Measurements from ENCODE around the gene STARD7. TPM values are rescaled to one million over a fixed set of nuclear protein-coding genes. Genes with fewer than 3 reads are reported as not detected.

Gene STARD7
- total and polyA plus RNA-seq, 9 of the 15 experiments (the other 6 are each of a cell fraction or from before 2014, with no cell fraction given): 90.9 to 196 (median 145) TPM

DNA sequence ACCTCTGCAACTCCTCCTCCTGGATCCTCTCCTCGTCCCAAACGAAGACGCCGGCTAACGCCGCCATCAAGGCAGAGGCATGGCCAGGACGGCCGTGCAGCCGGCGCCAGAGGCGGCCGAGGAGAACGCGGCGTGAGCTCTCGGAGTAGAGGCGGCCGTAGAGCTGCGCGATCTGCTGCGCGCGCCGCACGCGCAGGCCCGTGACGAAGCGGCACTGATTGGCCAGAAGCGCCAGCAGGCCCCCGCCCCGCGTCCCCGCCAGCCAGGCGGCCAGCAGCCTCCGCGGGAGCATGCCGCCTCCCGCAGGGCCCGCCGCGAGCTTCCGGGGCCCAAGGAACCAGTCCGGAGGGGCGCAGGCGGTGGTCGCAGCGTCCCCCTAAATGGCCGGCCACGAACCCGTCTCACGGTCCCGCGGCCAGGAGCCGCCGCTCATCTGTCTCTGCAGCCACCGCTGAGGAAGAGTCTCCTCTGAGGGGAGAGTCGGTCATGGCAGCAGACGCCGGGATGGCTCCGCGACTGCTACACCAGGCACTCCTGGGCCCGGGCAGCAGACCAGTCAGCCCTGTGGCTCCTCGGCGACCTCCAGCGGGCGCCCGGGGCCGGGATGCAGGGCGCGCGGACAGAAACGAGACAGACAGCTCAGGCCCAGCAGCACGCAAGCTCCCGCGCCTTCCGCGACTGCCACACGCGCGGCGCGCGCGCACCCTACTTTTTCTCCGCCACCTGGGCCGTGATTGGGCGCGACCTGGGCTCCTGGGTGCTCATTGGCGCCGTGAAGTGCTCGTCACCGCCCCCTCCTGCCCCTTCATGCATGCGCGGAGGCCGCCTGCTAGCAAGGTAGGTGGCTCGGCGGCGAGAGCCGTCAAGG, at the start of gene STARD7 (continued):
- peak in 1 of 2 experiments; percentile 6; a peak in 1 of 4 replicates for TF ChIP-seq FOXA3 (CRISPR knock-in tag; conservative IDR thresholded peaks at IDR 0.05 in 1 of 2, IDR thresholded peaks at IDR 0.05 in 1 of 2)
- TF ChIP-seq, protein P1, sequence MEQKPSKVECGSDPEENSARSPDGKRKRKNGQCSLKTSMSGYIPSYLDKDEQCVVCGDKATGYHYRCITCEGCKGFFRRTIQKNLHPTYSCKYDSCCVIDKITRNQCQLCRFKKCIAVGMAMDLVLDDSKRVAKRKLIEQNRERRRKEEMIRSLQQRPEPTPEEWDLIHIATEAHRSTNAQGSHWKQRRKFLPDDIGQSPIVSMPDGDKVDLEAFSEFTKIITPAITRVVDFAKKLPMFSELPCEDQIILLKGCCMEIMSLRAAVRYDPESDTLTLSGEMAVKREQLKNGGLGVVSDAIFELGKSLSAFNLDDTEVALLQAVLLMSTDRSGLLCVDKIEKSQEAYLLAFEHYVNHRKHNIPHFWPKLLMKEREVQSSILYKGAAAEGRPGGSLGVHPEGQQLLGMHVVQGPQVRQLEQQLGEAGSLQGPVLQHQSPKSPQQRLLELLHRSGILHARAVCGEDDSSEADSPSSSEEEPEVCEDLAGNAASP (IDR thresholded peaks at IDR 0.05): no peak
- no peak for TF ChIP-seq ZNF79 (CRISPR knock-in tag; IDR thresholded peaks at IDR 0.05; ENCODE audit: low read depth)
- no peak for TF ChIP-seq CBFA2T2 (conservative IDR thresholded peaks at IDR 0.05)
- no peak for TF ChIP-seq MTF1 (CRISPR knock-in tag; IDR thresholded peaks at IDR 0.05; ENCODE audit: borderline replicate concordance)
- TF ChIP-seq, protein P2, sequence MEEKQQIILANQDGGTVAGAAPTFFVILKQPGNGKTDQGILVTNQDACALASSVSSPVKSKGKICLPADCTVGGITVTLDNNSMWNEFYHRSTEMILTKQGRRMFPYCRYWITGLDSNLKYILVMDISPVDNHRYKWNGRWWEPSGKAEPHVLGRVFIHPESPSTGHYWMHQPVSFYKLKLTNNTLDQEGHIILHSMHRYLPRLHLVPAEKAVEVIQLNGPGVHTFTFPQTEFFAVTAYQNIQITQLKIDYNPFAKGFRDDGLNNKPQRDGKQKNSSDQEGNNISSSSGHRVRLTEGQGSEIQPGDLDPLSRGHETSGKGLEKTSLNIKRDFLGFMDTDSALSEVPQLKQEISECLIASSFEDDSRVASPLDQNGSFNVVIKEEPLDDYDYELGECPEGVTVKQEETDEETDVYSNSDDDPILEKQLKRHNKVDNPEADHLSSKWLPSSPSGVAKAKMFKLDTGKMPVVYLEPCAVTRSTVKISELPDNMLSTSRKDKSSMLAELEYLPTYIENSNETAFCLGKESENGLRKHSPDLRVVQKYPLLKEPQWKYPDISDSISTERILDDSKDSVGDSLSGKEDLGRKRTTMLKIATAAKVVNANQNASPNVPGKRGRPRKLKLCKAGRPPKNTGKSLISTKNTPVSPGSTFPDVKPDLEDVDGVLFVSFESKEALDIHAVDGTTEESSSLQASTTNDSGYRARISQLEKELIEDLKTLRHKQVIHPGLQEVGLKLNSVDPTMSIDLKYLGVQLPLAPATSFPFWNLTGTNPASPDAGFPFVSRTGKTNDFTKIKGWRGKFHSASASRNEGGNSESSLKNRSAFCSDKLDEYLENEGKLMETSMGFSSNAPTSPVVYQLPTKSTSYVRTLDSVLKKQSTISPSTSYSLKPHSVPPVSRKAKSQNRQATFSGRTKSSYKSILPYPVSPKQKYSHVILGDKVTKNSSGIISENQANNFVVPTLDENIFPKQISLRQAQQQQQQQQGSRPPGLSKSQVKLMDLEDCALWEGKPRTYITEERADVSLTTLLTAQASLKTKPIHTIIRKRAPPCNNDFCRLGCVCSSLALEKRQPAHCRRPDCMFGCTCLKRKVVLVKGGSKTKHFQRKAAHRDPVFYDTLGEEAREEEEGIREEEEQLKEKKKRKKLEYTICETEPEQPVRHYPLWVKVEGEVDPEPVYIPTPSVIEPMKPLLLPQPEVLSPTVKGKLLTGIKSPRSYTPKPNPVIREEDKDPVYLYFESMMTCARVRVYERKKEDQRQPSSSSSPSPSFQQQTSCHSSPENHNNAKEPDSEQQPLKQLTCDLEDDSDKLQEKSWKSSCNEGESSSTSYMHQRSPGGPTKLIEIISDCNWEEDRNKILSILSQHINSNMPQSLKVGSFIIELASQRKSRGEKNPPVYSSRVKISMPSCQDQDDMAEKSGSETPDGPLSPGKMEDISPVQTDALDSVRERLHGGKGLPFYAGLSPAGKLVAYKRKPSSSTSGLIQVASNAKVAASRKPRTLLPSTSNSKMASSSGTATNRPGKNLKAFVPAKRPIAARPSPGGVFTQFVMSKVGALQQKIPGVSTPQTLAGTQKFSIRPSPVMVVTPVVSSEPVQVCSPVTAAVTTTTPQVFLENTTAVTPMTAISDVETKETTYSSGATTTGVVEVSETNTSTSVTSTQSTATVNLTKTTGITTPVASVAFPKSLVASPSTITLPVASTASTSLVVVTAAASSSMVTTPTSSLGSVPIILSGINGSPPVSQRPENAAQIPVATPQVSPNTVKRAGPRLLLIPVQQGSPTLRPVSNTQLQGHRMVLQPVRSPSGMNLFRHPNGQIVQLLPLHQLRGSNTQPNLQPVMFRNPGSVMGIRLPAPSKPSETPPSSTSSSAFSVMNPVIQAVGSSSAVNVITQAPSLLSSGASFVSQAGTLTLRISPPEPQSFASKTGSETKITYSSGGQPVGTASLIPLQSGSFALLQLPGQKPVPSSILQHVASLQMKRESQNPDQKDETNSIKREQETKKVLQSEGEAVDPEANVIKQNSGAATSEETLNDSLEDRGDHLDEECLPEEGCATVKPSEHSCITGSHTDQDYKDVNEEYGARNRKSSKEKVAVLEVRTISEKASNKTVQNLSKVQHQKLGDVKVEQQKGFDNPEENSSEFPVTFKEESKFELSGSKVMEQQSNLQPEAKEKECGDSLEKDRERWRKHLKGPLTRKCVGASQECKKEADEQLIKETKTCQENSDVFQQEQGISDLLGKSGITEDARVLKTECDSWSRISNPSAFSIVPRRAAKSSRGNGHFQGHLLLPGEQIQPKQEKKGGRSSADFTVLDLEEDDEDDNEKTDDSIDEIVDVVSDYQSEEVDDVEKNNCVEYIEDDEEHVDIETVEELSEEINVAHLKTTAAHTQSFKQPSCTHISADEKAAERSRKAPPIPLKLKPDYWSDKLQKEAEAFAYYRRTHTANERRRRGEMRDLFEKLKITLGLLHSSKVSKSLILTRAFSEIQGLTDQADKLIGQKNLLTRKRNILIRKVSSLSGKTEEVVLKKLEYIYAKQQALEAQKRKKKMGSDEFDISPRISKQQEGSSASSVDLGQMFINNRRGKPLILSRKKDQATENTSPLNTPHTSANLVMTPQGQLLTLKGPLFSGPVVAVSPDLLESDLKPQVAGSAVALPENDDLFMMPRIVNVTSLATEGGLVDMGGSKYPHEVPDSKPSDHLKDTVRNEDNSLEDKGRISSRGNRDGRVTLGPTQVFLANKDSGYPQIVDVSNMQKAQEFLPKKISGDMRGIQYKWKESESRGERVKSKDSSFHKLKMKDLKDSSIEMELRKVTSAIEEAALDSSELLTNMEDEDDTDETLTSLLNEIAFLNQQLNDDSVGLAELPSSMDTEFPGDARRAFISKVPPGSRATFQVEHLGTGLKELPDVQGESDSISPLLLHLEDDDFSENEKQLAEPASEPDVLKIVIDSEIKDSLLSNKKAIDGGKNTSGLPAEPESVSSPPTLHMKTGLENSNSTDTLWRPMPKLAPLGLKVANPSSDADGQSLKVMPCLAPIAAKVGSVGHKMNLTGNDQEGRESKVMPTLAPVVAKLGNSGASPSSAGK (IDR thresholded peaks at IDR 0.05): peak; percentile 85
- TF ChIP-seq, protein P3, sequence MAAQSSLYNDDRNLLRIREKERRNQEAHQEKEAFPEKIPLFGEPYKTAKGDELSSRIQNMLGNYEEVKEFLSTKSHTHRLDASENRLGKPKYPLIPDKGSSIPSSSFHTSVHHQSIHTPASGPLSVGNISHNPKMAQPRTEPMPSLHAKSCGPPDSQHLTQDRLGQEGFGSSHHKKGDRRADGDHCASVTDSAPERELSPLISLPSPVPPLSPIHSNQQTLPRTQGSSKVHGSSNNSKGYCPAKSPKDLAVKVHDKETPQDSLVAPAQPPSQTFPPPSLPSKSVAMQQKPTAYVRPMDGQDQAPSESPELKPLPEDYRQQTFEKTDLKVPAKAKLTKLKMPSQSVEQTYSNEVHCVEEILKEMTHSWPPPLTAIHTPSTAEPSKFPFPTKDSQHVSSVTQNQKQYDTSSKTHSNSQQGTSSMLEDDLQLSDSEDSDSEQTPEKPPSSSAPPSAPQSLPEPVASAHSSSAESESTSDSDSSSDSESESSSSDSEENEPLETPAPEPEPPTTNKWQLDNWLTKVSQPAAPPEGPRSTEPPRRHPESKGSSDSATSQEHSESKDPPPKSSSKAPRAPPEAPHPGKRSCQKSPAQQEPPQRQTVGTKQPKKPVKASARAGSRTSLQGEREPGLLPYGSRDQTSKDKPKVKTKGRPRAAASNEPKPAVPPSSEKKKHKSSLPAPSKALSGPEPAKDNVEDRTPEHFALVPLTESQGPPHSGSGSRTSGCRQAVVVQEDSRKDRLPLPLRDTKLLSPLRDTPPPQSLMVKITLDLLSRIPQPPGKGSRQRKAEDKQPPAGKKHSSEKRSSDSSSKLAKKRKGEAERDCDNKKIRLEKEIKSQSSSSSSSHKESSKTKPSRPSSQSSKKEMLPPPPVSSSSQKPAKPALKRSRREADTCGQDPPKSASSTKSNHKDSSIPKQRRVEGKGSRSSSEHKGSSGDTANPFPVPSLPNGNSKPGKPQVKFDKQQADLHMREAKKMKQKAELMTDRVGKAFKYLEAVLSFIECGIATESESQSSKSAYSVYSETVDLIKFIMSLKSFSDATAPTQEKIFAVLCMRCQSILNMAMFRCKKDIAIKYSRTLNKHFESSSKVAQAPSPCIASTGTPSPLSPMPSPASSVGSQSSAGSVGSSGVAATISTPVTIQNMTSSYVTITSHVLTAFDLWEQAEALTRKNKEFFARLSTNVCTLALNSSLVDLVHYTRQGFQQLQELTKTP (IDR thresholded peaks at IDR 0.05; ENCODE audit: low read depth in 1 of 2, partially characterized antibody in 2 of 2): no peak
- no peak for TF ChIP-seq NCOA1 (IDR thresholded peaks at IDR 0.05; ENCODE audit: low read depth)

Measured in K562 (cell line).